IMR-90 (cell line): ENCODE data around the gene BTBD2. TPM values are rescaled to one million over a fixed set of nuclear protein-coding genes. Genes with fewer than 3 reads are reported as not detected.

ENCODE experiments used
- ATAC-seq: fragments of 200-7000 bp; cut with Tn5 transposase; 2 replicates; pipeline ENCODE4 v1.9.1; 2020; ENCODE audit warnings: low read depth, mild to moderate bottlenecking, moderate library complexity
- BruUV-seq: library from RNA; stranded (reverse); fragments of 400-500 nt; replicated peaks from 2 replicates; lab custom pipeline; 2021; lab: Mats Ljungman, UMichigan
- CTCF ChIA-PET: fragments of 300-600 bp; formaldehyde crosslinking; extraction: SDS; loops from one replicate; lab custom pipeline; 2021; ENCODE audit warnings: antibody characterized with exemption; lab: Yijun Ruan, JAX
- POLR2A ChIA-PET: fragments of 300-600 bp; sonication (Branson Sonifier 250); formaldehyde crosslinking; loops from one replicate; lab custom pipeline; 2022; ENCODE audit warnings: antibody characterized with exemption; ENCODE audit not compliant: unreplicated experiment; lab: Charles Lee
- DNase-seq: peaks from one replicate; pipeline ENCODE4 v3.0.0; 2013
- H2AFZ ChIP-seq: replicated peaks from 2 replicates; pipeline ENCODE3; 2013; ENCODE audit warnings: low read length, mild to moderate bottlenecking; ENCODE audit not compliant: poor library complexity
- H2AK5ac ChIP-seq: 2 replicates; pipeline ENCODE4 v1.6.1; 2013; ENCODE audit warnings: low read depth, low read length, inconsistent platforms
- H2AK9ac ChIP-seq: replicated peaks from 2 replicates; pipeline ENCODE3; 2013; ENCODE audit warnings: mild to moderate bottlenecking, low read depth, low read length, moderate library complexity; ENCODE audit not compliant: poor library complexity
- H2BK120ac ChIP-seq: 2 replicates; pipeline ENCODE4 v1.6.1; 2013; ENCODE audit warnings: low read depth, low read length, inconsistent platforms
- H2BK15ac ChIP-seq: 3 replicates; pipeline ENCODE4 v1.6.1; 2013; ENCODE audit warnings: low read depth, low read length, inconsistent platforms
- H2BK20ac ChIP-seq: 2 replicates; pipeline ENCODE4 v1.6.1; 2013; ENCODE audit warnings: low read depth, mild to moderate bottlenecking, inconsistent platforms, low read length, moderate library complexity
- H2BK5ac ChIP-seq: 2 replicates; pipeline ENCODE4 v1.6.1; 2013; ENCODE audit warnings: mild to moderate bottlenecking, low read depth, low read length, inconsistent platforms; ENCODE audit not compliant: poor library complexity, severe bottlenecking
- H3K14ac ChIP-seq: replicated peaks from 2 replicates; pipeline ENCODE4 v1.6.1; 2013; ENCODE audit warnings: low read depth, low read length, inconsistent platforms
- H3K18ac ChIP-seq: 2 replicates; pipeline ENCODE4 v1.6.1; 2013; ENCODE audit warnings: low read depth, low read length, control low read depth
- H3K23ac ChIP-seq: 2 replicates; pipeline ENCODE4 v1.6.1; 2013; ENCODE audit warnings: low read depth, low read length, inconsistent platforms
- H3K27ac ChIP-seq: 2 replicates; pipeline ENCODE4 v1.5.1; 2013; ENCODE audit warnings: mild to moderate bottlenecking, control low read depth, low read length; ENCODE audit not compliant: insufficient read depth
- H3K27me3 ChIP-seq: 2 replicates; pipeline ENCODE4 v1.6.1; 2013; ENCODE audit warnings: low read length; ENCODE audit not compliant: control insufficient read depth, insufficient read depth
- H3K36me3 ChIP-seq: 2 replicates; pipeline ENCODE4 v1.6.1; 2013; ENCODE audit warnings: low read length, mixed read lengths; ENCODE audit not compliant: control insufficient read depth, insufficient read depth
- H3K4ac ChIP-seq: 2 replicates; pipeline ENCODE4 v1.6.1; 2013; ENCODE audit warnings: low read depth, low read length, inconsistent platforms
- H3K4me1 ChIP-seq: 2 replicates; pipeline ENCODE4 v1.6.1; 2013; ENCODE audit warnings: low read length, mixed read lengths; ENCODE audit not compliant: control insufficient read depth, insufficient read depth
- H3K4me2 ChIP-seq: 2 replicates; pipeline ENCODE4 v1.6.1; 2013; ENCODE audit warnings: low read depth, mild to moderate bottlenecking, control low read depth, low read length, moderate library complexity
- H3K4me3 ChIP-seq: 2 replicates; pipeline ENCODE4 v1.5.1; 2013; ENCODE audit warnings: low read depth, mild to moderate bottlenecking, control low read depth, low read length, moderate library complexity; ENCODE audit not compliant: insufficient read depth
- H3K56ac ChIP-seq: 2 replicates; pipeline ENCODE4 v1.6.1; 2013; ENCODE audit warnings: low read length, inconsistent platforms; ENCODE audit not compliant: insufficient read depth; ENCODE audit errors: extremely low read depth
- H3K79me1 ChIP-seq, 2 experiments: 2 replicates each; pipeline ENCODE4 v1.6.1; 2013; ENCODE audit warnings: low read length in 2 of 2, inconsistent platforms in 1 of 2, low read depth in 1 of 2
- H3K9ac ChIP-seq: 2 replicates; pipeline ENCODE4 v1.6.1; 2013; ENCODE audit warnings: low read depth, low read length, control low read depth
- H3K9me1 ChIP-seq: 2 replicates; pipeline ENCODE4 v1.6.1; 2013; ENCODE audit warnings: low read length, inconsistent platforms; ENCODE audit not compliant: insufficient read depth
- H3K9me3 ChIP-seq: 2 replicates; pipeline ENCODE4 v1.6.1; 2013; ENCODE audit warnings: low read length; ENCODE audit not compliant: control insufficient read depth, insufficient read depth
- H4K20me1 ChIP-seq: 2 replicates; pipeline ENCODE4 v1.6.1; 2013; ENCODE audit warnings: low read length, inconsistent platforms; ENCODE audit not compliant: insufficient read depth
- H4K5ac ChIP-seq: 2 replicates; pipeline ENCODE4 v1.6.1; 2013; ENCODE audit warnings: mild to moderate bottlenecking, low read depth, low read length, control low read depth
- H4K8ac ChIP-seq, 2 experiments: 2 replicates each; pipeline ENCODE4 v1.6.1; 2013; ENCODE audit warnings: low read depth in 2 of 2, low read length in 2 of 2, control low read depth in 1 of 2, inconsistent platforms in 1 of 2
- H4K91ac ChIP-seq: 2 replicates; pipeline ENCODE4 v1.6.1; 2013; ENCODE audit warnings: low read depth, low read length, inconsistent platforms; ENCODE audit not compliant: insufficient read depth
- BHLHE40 ChIP-seq: fragments of 150-350 bp; IDR thresholded peaks from 2 replicates; pipeline ENCODE4 v1.6.1; 2016; ENCODE audit warnings: mild to moderate bottlenecking, low read depth, low read length
- CEBPB ChIP-seq: IDR thresholded peaks from 2 replicates; pipeline ENCODE4 v1.6.1; 2012; ENCODE audit warnings: low read depth, low read length, improper control_type of control experiment
- ELK1 ChIP-seq: fragments of 150-350 bp; IDR thresholded peaks from 2 replicates; pipeline ENCODE4 v1.6.1; 2016; ENCODE audit warnings: low read depth, mild to moderate bottlenecking, low read length, moderate library complexity, borderline replicate concordance
- FOS ChIP-seq: fragments of 150-350 bp; IDR thresholded peaks from 2 replicates; pipeline ENCODE4 v1.6.1; 2016; ENCODE audit warnings: low read depth, low read length
- MAFK ChIP-seq: IDR thresholded peaks from 2 replicates; pipeline ENCODE4 v1.6.1; 2012; ENCODE audit warnings: low read depth, low read length, improper control_type of control experiment
- MAZ ChIP-seq: IDR thresholded peaks from 2 replicates; pipeline ENCODE4 v1.6.1; 2012; ENCODE audit warnings: low read depth, mild to moderate bottlenecking, low read length, improper control_type of control experiment, moderate library complexity, borderline replicate concordance
- MXI1 ChIP-seq: IDR thresholded peaks from 2 replicates; pipeline ENCODE4 v1.6.1; 2012; ENCODE audit warnings: low read depth, mild to moderate bottlenecking, low read length, moderate library complexity, borderline replicate concordance
- NFE2L2 ChIP-seq: fragments of 150-350 bp; IDR thresholded peaks from 2 replicates; pipeline ENCODE4 v1.6.1; 2016; ENCODE audit warnings: low read depth, mild to moderate bottlenecking, low read length
- RAD21 ChIP-seq: IDR thresholded peaks from 2 replicates; pipeline ENCODE4 v1.6.1; 2012; ENCODE audit warnings: low read length, improper control_type of control experiment
- RCOR1 ChIP-seq: IDR thresholded peaks from 2 replicates; pipeline ENCODE4 v1.6.1; 2012; ENCODE audit warnings: mild to moderate bottlenecking, low read length, improper control_type of control experiment; ENCODE audit not compliant: insufficient replicate concordance
- RFX5 ChIP-seq: IDR thresholded peaks from 2 replicates; pipeline ENCODE4 v1.8.0; 2012; ENCODE audit warnings: low read depth, mild to moderate bottlenecking, low read length, moderate library complexity
- SMC3 ChIP-seq: fragments of 150-350 bp; IDR thresholded peaks from 2 replicates; pipeline ENCODE4 v1.6.1; 2016; ENCODE audit warnings: low read depth, mild to moderate bottlenecking, antibody characterized with exemption, low read length, moderate library complexity
- WGBS, 2 experiments: methylation state at CpG; one replicate each; pipeline versions ENCODE4 v1.1.5 to v1.1.7; 2013; ENCODE audit warnings: missing lambda C conversion rate in 2 of 2; ENCODE audit not compliant: insufficient read length in 1 of 2; ENCODE audit errors: extremely low coverage in 2 of 2; 5-methylcytosine and 5-hydroxymethylcytosine counted together
- dilution Hi-C: fragments of 300-500 bp; cut with HindIII; formaldehyde crosslinking; loops from one replicate; pipeline ENCODE4 v1.14.3; 2018; ENCODE audit warnings: low sequenced_read_pairs; ENCODE audit not compliant: unreplicated experiment
- in situ Hi-C: fragments of 300-500 bp; cut with MboI; formaldehyde crosslinking; loops from 3 replicates; pipeline ENCODE4 v1.14.3; 2019; ENCODE audit warnings: low sequenced_read_pairs, inconsistent platforms, mixed read lengths
- intact Hi-C: fragments of 100-400 bp; cut with micrococcal nuclease; formaldehyde crosslinking; loops from 2 replicates; pipeline ENCODE4 v1.10.0; 2022
- polyA plus RNA-seq, 3 experiments: library from polyadenylated mRNA; depleted of rRNA; stranded (reverse); fragments of >200 nt; gene quantifications; 2 replicates each; pipeline ENCODE4 v1.2.3, GENCODE V29; 2012; ENCODE audit warnings: low replicate concordance in 1 of 3
- total RNA-seq: library from RNA; depleted of rRNA; stranded (reverse); fragments of >200 nt; gene quantifications from 2 replicates; pipeline ENCODE4 v1.2.3, GENCODE V29; 2012

Gene BTBD2
- total and polyA plus RNA-seq, 2 of the 4 experiments (the other 2 are of a cell fraction), result 24.4 to 65.7 TPM

- intact Hi-C loops, result no loop called here
- Histone ChIP-seq H3K27me3 (no peaks in the 10 kb centered on the region), H3K4me2 (no peak overlapping the region), H3K79me1 (peaks cover 4 to 12% of the 10 kb centered on the region in 2 experiments; a peak in 3 of 4 replicates), H2AK5ac (no peak overlapping the region), H3K4me1 (no peaks in the 10 kb centered on the region), H3K4ac (no peak overlapping the region), H2BK20ac (no peak overlapping the region), H4K91ac (no peak overlapping the region), H3K27ac (no peak overlapping the region), H3K18ac (no peak overlapping the region), H4K5ac (no peak overlapping the region), H4K20me1 (peaks cover 7% of the 10 kb centered on the region), H2AK9ac (no peak overlapping the region), H3K23ac (no peak overlapping the region), H2BK120ac (no peak overlapping the region), H3K9me1 (no peaks in the 10 kb centered on the region; the same call in 1 of the 2 replicates), H2BK5ac (no peak overlapping the region), H2BK15ac (no peak overlapping the region), H3K9me3 (no peaks in the 10 kb centered on the region), H3K56ac (no peak overlapping the region), H2AFZ (no peak overlapping the region), H4K8ac (no peak overlapping the region), H3K9ac (no peak overlapping the region), H3K4me3 (no peak overlapping the region), H3K36me3 (peaks cover 51% of the 10 kb centered on the region), H3K14ac (no peak overlapping the region)
- no peak for DNase-seq
- ChIA-PET POLR2A (no interaction called here), CTCF (no interaction called here)
- no peak for ATAC-seq
- in situ Hi-C loops, result no loop called here
- BruUV-seq, result no TSS peak
- 92% methylated on average over 15 of the region's 44 CpGs; no CpG with 5 or more reads in 1 of the 2 experiments for WGBS, 2 experiments
- no peak for TF ChIP-seq MAFK
- TF ChIP-seq ELK1, result no peak
- TF ChIP-seq BHLHE40, result no peak
- no peak for TF ChIP-seq RAD21
- no peak for TF ChIP-seq RFX5
- no peak for TF ChIP-seq SMC3
- no peak for TF ChIP-seq MXI1
- no peak for TF ChIP-seq CEBPB
- no peak for TF ChIP-seq RCOR1
- no peak for TF ChIP-seq NFE2L2
- no peak for TF ChIP-seq MAZ
- TF ChIP-seq FOS, result no peak
- dilution Hi-C loops, result no loop called here
Measured at GRCh38 chr19:1992759-1993260, 22.7 kb downstream of the BTBD2 start.
